ENCODE data around the gene KIF26B. TPM values are rescaled to one million over a fixed set of nuclear protein-coding genes. Genes with fewer than 3 reads are reported as not detected.

The KIF26B gene
- total RNA-seq, 2 donors from 2014 or later = 0.78 to 4.6 TPM

DNA sequence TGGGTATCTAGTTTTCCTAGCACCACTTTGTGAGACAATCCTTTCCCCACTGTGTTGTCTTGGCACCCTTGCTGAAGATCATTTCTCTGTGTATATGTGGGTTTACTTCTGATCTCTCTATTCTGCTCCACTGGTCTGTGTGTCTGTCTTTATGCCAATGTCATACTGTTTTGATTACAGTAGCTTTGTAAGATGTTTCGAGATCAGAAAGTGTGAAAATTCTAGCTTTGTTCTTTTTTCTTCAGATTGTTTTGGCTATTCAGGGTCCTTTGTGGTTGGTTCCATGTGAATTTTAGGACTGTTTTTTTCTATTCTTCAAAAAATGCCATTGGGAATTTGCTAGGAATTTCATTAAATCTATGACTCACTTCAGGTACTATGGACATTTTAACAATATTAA lies 116.2 kb downstream of the KIF26B start:
- 75% methylated on average over 1 of the region's 1 CpG for WGBS, 2 donors
- ATAC-seq (no peak), DNase-seq (no peak)
- H3K27ac ChIP-seq = no peak overlapping the region
- H3K4me3 ChIP-seq = no peak overlapping the region
- no peaks in the 10 kb centered on the region for H3K36me3 ChIP-seq (replicated peaks in 1 of 2; ENCODE audit: insufficient read depth in 1 of 2, low read depth in 2 of 2)
- H3K4me1 ChIP-seq = no peaks in the 10 kb centered on the region
- intact Hi-C loops (cut with DNase I) = no loop called here
- peaks cover 0 to 6% of the 10 kb centered on the region in 2 donors for H3K27me3 ChIP-seq
- peaks cover 0 to 4% (median 0%) of the 10 kb centered on the region in 3 donors for H3K9me3 ChIP-seq
- TF ChIP-seq, protein P1, sequence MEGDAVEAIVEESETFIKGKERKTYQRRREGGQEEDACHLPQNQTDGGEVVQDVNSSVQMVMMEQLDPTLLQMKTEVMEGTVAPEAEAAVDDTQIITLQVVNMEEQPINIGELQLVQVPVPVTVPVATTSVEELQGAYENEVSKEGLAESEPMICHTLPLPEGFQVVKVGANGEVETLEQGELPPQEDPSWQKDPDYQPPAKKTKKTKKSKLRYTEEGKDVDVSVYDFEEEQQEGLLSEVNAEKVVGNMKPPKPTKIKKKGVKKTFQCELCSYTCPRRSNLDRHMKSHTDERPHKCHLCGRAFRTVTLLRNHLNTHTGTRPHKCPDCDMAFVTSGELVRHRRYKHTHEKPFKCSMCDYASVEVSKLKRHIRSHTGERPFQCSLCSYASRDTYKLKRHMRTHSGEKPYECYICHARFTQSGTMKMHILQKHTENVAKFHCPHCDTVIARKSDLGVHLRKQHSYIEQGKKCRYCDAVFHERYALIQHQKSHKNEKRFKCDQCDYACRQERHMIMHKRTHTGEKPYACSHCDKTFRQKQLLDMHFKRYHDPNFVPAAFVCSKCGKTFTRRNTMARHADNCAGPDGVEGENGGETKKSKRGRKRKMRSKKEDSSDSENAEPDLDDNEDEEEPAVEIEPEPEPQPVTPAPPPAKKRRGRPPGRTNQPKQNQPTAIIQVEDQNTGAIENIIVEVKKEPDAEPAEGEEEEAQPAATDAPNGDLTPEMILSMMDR (IDR thresholded peaks at IDR 0.05) = no peak
- no peak for TF ChIP-seq POLR2A (IDR thresholded peaks at IDR 0.05)

DNA sequence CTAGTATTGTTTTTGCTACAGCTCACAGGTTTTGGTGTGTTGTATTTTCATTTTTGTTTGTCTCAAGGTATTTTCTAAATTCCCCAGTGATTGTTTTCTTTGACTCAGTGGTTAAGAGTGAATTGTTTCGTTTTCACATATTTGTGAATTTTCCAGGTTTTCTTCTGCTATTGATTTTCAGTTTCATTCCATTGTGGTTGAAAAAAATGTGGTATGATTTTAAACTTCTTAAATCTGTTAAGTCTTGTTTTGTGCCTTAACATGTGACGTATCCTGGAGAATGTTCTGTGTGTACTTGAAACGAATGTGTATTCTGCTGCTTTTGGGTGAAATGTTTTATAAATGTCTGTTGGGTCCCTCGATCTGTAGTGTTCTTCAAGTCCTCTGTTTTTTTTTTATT lies 117.9 kb downstream of the KIF26B start:
- H3K27ac ChIP-seq = no peak overlapping the region
- no peaks in the 10 kb centered on the region for H3K4me1 ChIP-seq
- H3K36me3 ChIP-seq (replicated peaks in 1 of 2; ENCODE audit: insufficient read depth in 1 of 2, low read depth in 2 of 2) = no peaks in the 10 kb centered on the region
- ATAC-seq (no peak), DNase-seq (no peak)
- H3K27me3 ChIP-seq = no peaks in the 10 kb centered on the region
- no peak overlapping the region for H3K4me3 ChIP-seq
- TF ChIP-seq, protein P1 (IDR thresholded peaks at IDR 0.05) = no peak
- TF ChIP-seq POLR2A (IDR thresholded peaks at IDR 0.05) = no peak
- intact Hi-C loops (cut with DNase I) = no loop called here
- peaks cover 0 to 4% (median 0%) of the 10 kb centered on the region in 3 donors for H3K9me3 ChIP-seq
- 55 to 64% methylated on average over 4 of the region's 4 CpGs for WGBS, 2 donors

DNA sequence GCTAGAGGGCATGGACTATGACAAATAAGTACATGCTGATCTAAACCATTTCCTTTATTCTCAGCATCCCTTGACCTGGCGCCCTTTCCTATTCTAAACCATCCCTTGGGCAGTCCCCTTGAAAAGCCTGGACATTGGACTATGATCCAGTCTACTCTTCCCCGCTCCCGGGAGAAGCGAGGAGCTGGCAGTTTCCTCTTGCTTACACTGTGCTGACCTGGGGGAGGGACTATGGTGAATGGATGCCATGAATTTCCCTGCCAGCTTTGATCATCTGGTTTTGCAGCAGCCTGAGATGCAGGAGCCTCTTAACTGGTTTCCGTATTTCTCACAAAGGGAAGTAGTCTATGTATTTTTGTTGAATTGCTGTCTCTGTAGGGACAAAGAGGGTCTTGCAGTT lies 121.7 kb downstream of the KIF26B start:
- H3K27ac ChIP-seq = no peak overlapping the region
- no peaks in the 10 kb centered on the region for H3K9me3 ChIP-seq
- 83 to 84% methylated on average over 5 of the region's 5 CpGs for WGBS, 2 donors

DNA sequence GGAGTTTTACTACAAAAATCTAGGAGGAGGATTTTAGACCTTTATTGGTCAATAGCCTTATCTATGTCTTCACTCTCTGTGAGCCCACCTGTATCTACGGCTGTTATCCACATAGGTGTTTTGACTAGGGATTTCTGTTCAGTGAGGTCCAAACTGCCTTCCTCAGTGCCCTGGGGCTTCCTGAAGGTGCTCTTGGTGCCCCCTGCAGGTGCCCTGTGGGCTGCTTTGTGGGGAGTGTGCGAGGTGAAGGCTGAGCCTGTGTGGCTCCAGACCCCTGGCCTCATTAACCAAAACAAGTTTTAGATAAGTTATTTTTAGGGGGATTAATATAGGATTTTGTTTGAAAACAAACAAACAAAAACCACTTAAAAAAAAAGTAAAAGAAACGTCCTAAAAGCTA lies 122.5 kb downstream of the KIF26B start:
- 56 to 60% methylated on average over 3 of the region's 3 CpGs for WGBS, 2 donors
- ATAC-seq (no peak), DNase-seq (peak in 2 of 4 donors; percentile 16 to 51)
- TF ChIP-seq POLR2A (IDR thresholded peaks at IDR 0.05) = no peak
- TF ChIP-seq, protein P1 (IDR thresholded peaks at IDR 0.05) = peak in 6 of 7 experiments; percentile 8 to 50 (median 28)
- no peaks in the 10 kb centered on the region for H3K9me3 ChIP-seq
- H3K27ac ChIP-seq = no peak overlapping the region
- no peaks in the 10 kb centered on the region for H3K36me3 ChIP-seq (replicated peaks in 1 of 2; ENCODE audit: insufficient read depth in 1 of 2, low read depth in 2 of 2)
- intact Hi-C loops (cut with DNase I) = no loop called here
- no peak overlapping the region for H3K4me3 ChIP-seq
- no peaks in the 10 kb centered on the region for H3K27me3 ChIP-seq
- no peaks in the 10 kb centered on the region for H3K4me1 ChIP-seq

More for the DNA sequence above, 121.7 kb downstream of the KIF26B start:
- no peak overlapping the region for H3K4me3 ChIP-seq
- H3K4me1 ChIP-seq = no peaks in the 10 kb centered on the region
- no peaks in the 10 kb centered on the region for H3K27me3 ChIP-seq
- DNase-seq (no peak), ATAC-seq (no peak)
- intact Hi-C loops (cut with DNase I) = no loop called here
- TF ChIP-seq, protein P1 (IDR thresholded peaks at IDR 0.05) = no peak
- TF ChIP-seq POLR2A (IDR thresholded peaks at IDR 0.05) = no peak
- no peaks in the 10 kb centered on the region for H3K36me3 ChIP-seq (replicated peaks in 1 of 2; ENCODE audit: insufficient read depth in 1 of 2, low read depth in 2 of 2)

DNA sequence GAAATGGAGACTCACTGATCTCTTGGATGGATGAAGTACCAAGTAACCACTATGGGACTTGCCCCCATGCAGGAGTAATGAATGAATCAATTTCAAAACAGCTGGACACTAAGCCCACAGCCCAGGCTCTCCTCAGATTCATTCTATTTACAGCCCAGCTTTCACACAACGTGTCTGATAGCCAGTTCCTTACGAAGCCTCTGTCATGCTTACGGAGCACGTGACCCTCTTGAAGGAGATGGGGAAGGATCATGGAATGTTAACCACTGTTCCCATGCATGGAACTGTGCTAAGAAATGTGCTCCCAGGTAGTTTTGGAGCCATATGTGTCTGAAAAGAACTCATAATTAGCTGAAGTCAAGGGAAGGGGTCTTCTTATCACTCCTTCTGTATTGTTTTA lies 124.1 kb downstream of the KIF26B start:
- Histone ChIP-seq H3K27me3 (no peaks in the 10 kb centered on the region), H3K9me3 (no peaks in the 10 kb centered on the region), H3K4me1 (no peaks in the 10 kb centered on the region), H3K27ac (no peak overlapping the region), H3K4me3 (no peak overlapping the region), H3K36me3 (replicated peaks in 1 of 2; ENCODE audit: insufficient read depth in 1 of 2, low read depth in 2 of 2) (no peaks in the 10 kb centered on the region)
- DNase-seq (no peak), ATAC-seq (no peak)
- intact Hi-C loops (cut with DNase I) = no loop called here
- 63 to 77% methylated on average over 2 to 4 of the region's 4 CpGs for WGBS, 2 donors
- TF ChIP-seq, protein P1 (IDR thresholded peaks at IDR 0.05) = no peak
- TF ChIP-seq POLR2A (IDR thresholded peaks at IDR 0.05) = no peak

All from body of pancreas (tissue), 4 donors.